GM10248 (cell line): ENCODE data around the gene SULT4A1.

ENCODE experiments used
- CTCF ChIA-PET: fragments of 300-600 bp; sonication (Branson Sonifier 250); formaldehyde crosslinking; extraction: SDS; loops from one replicate; lab custom pipeline; 2021; ENCODE audit warnings: antibody characterized with exemption; lab: Yijun Ruan, JAX
- POLR2A ChIA-PET: fragments of 350-650 bp; sonication (Branson Sonifier 250); formaldehyde crosslinking; extraction: SDS; loops from one replicate; lab custom pipeline; 2020; ENCODE audit warnings: antibody characterized with exemption; lab: Yijun Ruan, JAX
- DNase-seq: peaks from one replicate; pipeline ENCODE4 v3.0.0; 2012; ENCODE audit errors: extremely low spot score
- TF ChIP-seq, protein P1 (sequence below): IDR thresholded peaks from 2 replicates; pipeline ENCODE4 v1.5.1; 2012; ENCODE audit warnings: mild to moderate bottlenecking, low read depth; ENCODE audit errors: extremely low read depth, missing control alignments, control extremely low read depth

Gene SULT4A1

DNA sequence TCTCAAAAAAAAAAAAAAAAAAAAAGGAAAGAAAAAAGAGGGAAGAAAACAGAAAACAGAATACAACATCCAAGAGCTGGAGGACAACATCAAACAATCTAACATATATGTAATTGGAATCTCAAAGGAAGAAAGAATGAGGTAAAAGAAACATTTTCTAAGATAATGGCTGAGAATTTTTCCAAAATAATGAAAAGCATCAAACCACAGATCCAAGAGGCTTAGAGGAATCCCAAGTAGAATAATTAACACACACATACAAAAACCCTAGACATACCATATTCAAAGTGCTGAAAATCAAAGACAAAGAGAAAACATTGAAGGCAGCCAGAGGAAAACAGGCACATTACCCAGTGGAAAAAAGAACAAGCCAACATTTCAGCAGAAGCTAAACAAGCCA, 4.9 kb downstream of the SULT4A1 start:
- TF ChIP-seq, protein P1, sequence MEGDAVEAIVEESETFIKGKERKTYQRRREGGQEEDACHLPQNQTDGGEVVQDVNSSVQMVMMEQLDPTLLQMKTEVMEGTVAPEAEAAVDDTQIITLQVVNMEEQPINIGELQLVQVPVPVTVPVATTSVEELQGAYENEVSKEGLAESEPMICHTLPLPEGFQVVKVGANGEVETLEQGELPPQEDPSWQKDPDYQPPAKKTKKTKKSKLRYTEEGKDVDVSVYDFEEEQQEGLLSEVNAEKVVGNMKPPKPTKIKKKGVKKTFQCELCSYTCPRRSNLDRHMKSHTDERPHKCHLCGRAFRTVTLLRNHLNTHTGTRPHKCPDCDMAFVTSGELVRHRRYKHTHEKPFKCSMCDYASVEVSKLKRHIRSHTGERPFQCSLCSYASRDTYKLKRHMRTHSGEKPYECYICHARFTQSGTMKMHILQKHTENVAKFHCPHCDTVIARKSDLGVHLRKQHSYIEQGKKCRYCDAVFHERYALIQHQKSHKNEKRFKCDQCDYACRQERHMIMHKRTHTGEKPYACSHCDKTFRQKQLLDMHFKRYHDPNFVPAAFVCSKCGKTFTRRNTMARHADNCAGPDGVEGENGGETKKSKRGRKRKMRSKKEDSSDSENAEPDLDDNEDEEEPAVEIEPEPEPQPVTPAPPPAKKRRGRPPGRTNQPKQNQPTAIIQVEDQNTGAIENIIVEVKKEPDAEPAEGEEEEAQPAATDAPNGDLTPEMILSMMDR: no peak
- DNase-seq: no peak
- ChIA-PET CTCF (no interaction called here), POLR2A (interaction anchor here (0.6 kb wide), 2 partner anchors 12 to 289 kb away, joined by 5 to 7 read pairs; no protein-coding TSS in a partner anchor)

DNA sequence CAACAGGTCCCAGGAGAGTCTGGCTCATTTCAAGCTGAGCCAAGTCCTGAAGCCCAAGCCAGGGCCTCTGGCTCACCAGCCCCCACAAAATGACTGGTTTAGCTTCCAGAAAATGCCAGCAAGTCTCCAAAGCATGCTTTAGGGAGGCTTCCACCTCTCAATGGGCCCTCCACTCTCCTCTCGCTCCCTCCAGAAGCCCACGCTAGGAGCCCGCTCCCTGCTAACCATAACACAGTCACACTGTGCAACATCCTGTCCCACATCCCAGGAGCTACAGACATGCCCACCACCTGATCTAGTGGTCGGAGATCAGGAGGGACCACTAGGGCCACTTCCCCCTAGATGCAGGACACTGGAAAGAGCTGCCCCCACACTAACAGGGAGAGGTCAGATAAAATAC, 6.9 kb downstream of the SULT4A1 start:
- DNase-seq: no peak
- POLR2A ChIA-PET: no interaction called here
- TF ChIP-seq, protein P1: no peak
- CTCF ChIA-PET: no interaction called here

DNA sequence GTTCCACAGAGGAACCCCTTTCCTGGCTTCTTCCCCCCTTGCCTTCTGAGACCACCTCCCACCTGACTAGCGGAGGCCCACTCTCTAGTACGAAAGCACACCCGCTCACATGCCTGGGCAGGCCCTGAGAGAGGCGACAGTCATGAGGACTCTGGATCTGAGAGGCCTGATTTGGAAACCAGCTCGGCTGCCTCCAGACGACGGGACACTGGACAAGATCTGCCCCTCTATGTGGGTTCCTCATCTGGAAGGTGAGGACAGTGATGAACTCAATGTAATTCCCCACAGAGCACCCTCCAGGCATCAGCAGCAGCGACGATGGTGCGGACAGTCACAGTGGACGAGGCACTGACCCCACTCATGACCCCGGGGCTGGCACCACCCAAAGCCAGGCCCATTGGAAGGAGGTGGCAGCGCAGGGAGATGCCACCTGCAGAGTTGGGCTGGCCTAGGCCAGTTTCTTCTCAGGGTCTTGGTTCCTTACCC, 7.5 kb downstream of the SULT4A1 start:
- DNase-seq: no peak
- ChIA-PET POLR2A (no interaction called here), CTCF (no interaction called here)
- TF ChIP-seq, protein P1: no peak

DNA sequence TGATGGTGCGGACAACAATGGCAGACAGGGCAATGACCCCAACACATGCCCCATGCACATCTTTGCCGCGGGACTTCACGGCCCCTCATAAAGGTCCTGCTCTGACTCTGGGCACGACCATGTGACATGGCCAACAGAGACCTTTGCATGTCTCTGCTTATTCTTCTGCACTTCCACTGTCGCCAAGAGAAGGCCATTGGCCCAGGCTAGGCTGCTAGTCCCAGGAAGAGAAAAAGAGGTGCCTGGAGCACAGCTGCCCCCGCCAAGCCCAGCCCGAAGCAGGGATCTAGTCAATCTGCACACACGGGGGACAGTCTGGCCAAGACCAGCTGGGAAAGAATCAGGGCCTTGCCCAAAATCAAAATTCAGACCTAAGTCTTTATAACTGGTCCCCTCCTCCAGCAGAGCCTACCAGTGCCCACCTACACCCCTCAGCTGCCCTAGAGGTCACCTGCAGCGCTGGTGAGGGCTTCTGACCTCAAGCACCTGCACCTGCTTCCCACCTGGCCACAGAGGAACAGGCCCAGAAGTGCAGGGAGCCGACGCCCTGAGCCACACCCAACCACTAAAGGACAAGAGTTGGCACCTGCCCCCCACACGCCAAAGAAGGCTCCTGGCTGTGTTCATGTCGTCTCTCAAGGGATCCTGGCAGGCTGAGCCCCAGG, 8.1 kb downstream of the SULT4A1 start:
- POLR2A ChIA-PET: no interaction called here
- CTCF ChIA-PET: interaction anchor here (1.5 to 1.6 kb wide), 2 partner anchors 27 to 31 kb away, joined by 3 to 4 read pairs; no protein-coding TSS in a partner anchor
- TF ChIP-seq, protein P1: no peak
- no peak for DNase-seq

DNA sequence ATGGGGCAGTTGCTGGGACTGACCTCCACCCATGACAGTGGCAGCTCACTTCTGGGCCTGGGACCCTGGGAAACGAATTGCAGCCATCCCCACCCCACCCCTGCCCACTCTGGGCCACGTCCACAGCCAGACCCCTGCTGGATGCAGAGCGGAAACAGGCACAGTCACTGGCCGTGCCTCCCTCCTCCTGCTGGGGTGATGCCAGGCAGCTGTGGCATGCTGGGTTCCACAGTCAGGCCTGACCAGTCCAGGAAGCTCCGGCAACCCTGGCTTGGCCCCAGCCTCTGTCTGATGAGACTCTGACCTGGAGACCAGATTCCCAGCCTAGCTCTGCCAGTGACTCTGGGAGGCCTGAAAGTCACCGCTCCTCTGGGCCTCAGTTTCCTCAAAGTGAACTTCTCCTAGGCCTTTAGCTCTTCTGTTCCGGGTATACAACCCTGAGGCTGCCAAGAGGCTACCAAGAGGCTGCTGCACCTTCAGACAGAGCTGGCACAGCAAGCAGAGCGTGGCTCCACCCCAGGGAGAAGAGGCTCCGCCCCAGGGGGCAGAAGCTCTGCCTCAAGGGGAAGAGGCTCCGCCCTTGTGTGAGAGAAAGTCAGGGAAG, 8.9 kb downstream of the SULT4A1 start:
- POLR2A ChIA-PET: no interaction called here

More for the DNA sequence above, 8.9 kb downstream of the SULT4A1 start:
- DNase-seq: no peak
- TF ChIP-seq, protein P1: no peak
- CTCF ChIA-PET: interaction anchor here (1.4 to 1.6 kb wide), 3 partner anchors 26 to 31 kb away, joined by 3 to 5 read pairs (median 4); no protein-coding TSS in a partner anchor
